ENCODE results near the gene COPS3. TPM values are rescaled to one million over a fixed set of nuclear protein-coding genes. Genes with fewer than 3 reads are reported as not detected.

COPS3 gene
- polyA plus RNA-seq (2013, experiment 1 of 2; ENCODE audit: insufficient read length): 72.6 TPM
- 78.2 TPM for polyA plus RNA-seq (2013, experiment 2 of 2; ENCODE audit: insufficient read length)

DNA sequence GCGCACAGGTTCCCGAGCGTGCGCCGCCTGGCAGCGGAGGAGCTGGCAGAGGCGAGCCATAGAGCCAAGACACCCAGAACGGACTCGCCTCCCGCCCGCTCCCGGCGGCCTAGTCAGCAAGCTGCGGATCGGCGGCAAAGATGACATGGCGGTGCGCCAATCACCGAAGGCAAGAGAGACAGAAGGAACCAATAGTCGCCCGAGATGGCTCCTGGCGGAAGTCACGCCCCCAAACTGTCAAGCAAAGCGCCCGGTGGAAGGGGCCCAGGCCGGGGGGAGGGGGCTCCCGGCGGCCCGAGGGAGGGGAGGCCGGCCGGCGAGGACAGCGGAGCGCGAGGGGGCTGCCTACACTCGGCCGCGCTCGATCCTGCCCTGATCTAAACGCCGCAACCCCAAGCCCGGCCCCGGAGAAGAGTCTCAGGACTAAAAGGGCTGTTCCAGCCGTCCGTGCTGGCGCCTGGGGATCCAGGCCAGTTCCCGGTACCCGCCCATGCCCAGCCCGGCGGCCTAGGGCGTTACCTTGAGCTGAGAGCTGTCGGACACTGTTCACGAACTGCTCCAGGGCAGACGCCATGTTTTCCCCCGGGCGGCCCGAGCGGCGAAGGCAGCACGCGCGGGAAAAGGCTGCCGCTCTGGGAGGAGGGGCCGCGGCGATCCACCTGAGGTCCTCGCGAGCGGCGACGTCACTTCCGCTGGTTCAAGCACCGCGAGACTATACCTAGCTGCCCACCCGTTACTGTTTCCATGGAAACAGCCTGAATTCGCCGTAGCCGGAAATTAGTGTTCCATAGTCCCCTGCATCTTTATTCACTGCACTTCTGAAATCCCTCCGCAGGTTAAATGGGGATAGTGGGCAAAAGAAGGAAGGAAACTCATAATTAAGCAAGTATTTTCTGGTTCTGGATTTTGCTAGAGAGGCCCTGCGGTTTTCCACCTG is at the start of gene COPS3:
COPS3 (minus strand) TSS at position 634 of the 937 bp plus-strand sequence; CDS start at position 574, 60 bp downstream.
- DNase-seq: peak; percentile 98

DNA sequence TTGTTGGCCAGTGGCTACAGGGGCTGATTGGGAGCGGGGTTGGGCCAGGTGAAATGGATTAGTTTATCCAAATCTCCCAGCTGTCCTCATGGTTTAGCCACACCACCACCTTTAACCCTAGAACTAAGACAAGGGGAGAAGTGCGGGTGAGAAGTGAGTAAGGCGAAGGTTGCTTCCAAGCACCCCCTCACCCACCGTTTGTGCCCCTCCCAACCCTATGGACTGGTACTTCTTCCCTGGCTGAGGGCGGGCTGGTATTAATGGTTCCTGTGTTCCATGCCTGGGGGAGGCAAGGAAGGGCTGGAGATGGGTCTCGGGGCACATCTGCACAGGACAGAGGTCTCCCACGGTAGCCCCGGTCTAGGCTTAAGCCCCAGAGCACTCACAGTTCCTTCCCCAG is 47.2 kb upstream of the COPS3 start:
- DNase-seq: no peak

DNA sequence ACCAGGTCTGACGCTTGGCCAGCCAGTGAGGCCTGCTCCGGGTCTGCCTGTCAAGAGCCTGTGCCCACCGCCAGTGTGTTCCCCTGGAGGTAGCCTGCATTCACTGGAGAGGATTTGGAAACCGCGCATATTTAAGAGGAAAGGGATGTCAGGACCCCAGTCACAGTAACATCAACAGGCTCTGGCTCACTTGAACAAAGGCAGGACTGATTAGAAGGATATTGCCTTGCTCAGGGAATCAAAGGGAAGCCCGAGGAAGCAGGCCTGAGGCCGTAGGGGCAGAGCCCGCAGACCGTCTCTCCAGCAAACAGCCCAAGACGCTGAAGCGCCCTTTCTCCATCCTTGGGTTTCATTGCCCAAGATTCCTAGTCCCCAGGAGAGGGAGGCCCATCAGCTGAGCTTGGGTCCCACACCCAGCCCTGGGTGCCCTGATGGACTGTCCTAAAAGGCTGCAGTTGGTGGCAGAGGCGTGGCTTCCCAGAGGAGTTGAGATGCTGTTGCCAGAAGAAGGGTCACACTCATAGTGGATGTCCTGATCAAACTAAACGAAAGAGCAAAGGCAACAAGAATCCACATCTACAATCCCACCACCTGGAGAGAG is 45.3 kb upstream of the COPS3 start:
- DNase-seq: no peak

DNA sequence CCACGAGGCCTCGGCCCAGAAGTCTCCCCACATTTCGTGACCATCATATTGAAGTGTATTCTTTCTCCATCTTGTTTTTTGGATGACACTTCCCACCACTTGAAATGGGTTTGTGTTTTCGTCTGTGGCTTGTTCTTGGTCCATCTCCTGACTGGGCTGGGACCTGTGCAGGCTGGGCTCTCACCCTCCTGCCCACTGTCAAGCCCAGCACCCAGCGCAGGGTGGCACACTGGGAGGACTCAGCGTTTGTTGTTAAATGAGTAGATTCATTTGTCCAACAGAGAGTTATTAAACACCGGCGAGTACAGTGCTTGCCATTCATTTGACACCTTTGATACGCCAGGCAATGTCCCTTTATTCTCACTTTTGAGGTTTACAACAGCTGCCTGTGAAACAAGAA is 44.8 kb upstream of the COPS3 start:
- no peak for DNase-seq

DNA sequence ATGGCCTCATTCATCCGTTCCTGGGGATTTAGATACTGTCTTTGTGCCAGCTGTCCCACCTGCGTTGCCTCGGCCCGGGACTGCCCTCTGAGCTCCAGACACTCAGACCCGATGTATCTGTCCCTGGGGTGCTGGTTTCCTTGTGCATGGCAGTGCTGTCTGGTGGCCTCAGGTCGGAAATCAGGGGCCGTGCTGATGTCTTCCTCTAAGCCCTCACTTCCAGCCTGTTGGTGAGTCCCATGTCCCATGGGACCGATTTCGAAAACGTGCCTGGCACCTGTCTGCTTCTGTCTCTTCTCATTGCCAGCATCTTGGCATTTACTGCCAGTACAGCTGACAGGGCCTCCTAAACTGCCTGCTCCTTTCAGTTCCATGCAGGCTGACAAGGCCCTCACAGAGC is 44.2 kb upstream of the COPS3 start:
- no peak for DNase-seq

DNA sequence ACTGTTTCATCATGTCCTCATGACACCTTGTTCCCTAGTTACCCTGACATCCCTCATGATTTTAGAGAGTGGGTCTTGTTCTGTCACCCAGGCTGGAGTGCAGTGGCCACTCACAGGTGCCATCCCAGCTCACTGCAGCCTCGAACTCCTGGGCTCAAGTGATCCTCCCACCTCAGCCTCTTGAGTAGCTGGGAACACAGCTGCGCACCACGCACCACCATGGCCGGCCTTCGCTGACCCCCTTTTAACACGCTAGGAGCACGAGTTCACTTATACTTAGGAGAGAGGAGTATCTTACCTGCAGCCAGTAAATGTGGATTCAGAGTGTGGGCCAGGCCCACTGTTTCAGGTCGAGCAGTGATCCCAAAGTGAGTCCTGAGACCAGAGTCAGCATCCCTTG is 43.6 kb upstream of the COPS3 start:
- no peak for DNase-seq

DNA sequence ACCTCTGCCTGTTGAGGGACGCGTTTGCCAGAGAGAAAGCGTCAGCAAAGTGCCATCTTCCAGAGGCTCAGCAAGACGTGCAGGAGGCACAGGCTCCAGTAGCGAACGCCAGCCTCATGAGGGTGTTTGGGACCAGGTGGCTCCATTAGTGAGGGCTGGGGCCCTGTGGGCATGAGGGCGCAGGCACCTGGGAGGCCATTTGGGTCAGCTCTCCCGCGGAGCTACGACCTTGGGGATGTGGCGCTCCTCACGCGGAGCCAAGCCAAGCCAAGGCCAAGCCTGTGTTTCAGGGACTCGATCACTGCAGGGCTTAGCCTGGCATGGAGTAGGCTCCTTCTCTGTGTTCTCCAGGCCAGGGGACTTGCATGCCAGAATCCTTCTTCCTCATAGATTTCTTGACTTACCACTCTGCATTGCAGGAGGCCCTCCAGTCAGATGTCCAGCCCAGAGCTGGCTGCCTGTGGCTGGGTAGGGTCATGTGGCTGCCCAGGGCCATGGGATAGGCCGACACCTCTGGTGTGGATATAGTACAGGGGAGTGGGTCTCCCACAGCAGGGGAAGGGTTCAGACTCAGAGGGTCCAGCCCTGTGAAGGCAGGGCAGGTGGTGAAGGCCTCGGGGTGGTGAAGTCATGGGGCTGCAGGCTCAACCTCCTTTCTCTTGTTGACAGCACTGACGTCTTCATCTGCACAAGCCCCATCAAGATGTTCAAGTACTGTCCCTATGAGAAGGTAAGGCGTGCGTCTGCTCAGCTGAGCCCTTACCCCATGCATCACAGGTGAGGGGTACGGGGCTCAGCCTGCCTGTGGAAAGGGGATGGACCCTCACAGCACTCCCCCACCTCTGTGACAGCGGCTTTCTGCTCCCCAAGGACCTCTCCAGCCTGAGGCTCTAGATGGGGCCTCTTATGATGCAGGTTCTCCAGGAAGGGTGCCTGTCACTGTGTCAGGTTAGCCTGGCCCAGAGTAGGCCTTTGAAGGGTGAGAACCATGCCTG is 41.8 kb upstream of the COPS3 start:
- DNase-seq: no peak

DNA sequence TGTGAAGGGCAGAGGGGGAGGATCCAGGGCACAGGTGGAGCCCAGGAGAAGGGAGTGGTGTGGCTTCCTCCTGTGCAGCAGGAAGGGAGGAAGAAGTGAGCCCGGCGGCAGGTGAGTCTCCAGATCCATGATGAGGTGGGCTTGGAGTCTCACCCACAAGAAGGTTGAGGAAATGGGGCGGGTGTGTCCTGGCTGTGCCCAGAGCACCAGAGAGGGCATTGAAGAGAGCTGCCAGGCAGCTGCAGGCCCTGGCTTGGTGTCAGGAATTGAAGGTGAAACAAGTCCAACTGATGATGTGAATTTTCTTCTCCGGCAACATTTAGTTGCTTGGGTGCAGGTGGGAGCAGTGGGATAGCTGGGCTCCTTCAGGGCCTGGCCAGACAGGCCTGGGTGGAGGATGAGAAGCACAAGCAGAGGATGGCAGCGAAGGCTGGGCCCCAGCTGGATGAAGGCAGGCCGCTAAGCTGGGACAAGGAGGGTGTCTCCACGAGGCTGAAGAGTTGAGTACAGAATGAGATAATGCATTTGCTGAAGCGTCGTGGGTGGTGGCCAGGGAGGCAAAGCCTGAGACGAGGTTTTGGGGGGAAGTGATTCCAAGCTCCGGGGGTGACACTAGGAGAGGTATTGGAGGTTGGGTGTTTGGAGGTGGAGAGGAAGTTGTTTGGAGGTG is 40.4 kb upstream of the COPS3 start:
- no peak for DNase-seq

DNA sequence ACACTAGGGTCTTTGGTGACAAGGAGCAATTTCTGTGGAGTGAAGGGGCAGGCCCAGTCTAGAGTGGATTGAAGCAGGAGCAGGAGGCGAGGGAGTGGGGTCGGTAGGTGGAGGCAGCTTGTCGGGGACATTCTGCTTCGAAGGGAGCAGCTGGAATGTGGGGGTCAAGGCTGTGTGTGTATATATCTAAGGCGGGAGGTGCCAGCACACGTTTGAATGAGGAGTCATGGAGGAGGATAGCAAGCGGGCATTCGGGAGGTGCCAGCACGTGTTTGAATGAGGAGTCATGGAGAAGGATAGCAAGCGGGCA is 39.8 kb upstream of the COPS3 start:
- no peak for DNase-seq

DNA sequence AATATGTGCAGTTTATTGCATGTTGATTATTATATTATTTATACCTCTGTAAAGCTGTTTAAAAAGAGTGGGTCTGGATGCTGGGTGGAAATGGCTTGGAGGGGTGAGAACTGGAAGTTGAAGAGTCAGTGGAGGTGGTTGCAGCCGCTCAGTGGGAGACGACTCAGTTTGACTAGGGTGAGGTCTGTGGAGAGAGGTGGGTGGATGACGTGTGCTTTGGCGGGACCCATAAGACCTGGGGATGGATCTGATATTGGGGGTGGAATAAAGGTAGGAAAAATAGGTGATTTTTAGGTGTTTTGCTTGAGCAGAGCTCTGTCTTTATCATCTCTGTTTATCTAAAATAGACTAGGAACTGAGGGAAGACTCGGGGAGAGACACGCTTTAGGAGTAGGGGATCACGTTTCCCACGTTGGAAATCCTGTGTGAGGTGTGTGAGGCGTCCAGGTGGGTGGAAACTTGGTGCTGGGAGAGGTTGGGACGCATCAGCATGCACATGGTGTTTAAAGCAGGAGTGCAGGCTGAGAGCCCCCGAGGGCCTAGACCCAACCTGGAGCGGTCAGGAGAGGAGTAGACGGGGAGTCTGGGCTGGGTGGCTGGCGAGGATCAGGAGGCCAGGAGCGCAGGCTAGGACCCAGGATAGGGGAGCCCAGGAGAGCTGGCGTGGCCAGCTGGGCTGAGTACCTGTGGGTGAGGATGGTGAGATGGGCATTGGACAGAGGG is 39.3 kb upstream of the COPS3 start:
- no peak for DNase-seq

DNA sequence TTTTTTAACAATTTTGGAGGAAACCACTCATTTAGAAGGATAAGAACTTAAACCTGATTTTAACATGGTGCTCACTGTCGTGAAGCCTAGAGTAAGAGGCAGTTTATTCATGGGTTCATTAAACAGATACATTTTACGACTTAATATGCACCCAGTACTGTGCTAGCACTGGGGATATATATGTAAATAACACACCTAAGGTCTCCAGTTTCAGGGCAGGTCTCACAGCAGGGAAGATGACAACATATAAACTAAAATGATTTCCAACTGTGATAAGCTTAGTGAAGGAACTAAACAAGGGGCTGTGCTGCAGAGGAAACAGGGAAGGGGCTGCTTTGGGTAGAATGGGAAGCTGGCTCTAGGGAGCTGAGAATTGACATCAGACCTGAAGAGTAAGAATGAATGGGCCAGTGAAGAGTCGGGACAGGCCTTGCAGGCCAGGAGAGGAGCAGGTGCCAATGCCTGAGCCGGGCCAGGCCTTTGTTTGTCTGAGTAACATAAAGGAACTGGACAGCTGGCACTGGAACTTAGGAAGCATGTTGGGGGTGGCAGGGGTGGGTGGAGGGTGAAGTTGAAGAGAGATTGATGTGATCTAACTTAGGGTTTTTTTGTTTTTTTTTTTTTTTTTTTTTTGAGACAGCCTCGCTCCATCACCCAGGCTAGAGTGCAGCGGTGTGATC is 34.2 kb upstream of the COPS3 start:
- no peak for DNase-seq

DNA sequence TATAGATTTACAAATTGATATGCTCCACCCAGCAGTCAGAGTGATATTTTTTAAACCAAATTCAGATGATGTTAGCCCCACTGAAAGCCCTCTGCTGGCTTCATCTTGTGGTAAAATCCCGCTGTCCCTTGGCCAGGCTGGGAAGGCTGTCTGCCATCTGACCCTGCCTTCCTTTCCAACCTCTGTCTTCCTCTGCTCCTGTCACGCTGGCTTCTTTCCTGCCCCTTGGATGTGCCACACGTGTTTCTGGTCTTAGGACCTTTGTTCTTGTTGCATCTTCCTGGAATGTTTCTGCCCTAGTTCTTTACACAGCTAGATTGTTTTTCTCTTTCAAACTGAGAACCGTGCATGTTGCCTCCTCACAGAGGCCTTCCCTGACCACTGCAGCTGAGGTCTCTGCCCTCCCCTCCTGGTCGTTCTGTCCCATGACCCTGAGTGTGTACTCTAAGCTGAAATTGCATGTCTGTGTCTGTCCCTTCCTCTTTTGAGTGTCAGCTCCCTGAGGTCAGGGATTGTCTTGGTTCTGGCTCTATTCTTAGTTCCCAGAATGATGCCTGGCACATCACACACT is 33.5 kb upstream of the COPS3 start:
- DNase-seq: no peak

DNA sequence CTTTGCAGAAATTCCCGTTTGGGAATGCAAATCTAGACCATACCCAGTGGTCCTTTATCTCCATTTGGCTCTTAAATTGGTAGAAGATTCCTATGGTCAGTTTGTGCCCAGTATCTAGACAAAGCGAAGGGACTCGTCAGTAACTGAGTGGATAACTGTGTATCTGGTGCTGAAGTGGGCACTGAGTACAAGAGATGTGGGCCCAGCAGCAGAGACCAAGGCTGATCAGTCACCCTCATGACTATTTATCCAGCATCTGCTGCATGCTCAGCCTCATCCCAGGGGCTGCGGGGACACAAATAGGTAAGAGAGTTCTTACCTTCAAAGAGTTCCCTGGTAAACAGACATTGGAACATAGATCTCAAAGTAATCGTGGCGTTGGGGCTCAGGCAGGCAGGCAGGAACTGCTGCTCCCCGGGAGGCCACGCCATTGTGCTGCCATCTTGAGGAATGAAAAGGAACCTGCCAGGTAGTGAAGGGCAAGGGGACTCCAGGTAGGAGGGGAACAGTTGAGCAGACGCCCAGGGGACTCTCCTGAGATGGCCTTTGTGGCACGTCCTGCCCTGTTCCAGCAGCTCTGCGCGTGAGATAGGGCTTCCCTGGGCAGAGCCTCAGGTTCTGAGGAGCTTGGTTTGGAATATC is 32.4 kb upstream of the COPS3 start:
- DNase-seq: no peak

DNA sequence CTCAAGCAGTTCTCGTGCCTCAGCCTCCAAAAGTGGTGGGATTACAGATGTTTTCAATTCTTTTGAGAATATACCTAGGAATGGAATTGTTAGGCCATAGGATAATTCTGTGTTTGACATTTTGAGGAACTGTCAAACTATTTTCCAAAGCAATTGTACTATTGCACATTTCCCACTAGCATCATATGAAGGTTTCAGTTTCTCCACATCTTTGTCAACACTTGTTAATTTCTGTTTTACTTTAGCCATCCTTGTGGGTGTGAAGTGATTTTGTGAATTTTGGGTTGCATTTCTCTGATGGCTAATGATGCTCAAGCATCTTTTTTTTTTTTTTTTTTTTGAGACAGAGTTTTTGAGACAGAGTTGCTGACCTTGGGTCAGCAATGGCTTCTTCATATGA is 28.3 kb upstream of the COPS3 start:
- no peak for DNase-seq

DNA sequence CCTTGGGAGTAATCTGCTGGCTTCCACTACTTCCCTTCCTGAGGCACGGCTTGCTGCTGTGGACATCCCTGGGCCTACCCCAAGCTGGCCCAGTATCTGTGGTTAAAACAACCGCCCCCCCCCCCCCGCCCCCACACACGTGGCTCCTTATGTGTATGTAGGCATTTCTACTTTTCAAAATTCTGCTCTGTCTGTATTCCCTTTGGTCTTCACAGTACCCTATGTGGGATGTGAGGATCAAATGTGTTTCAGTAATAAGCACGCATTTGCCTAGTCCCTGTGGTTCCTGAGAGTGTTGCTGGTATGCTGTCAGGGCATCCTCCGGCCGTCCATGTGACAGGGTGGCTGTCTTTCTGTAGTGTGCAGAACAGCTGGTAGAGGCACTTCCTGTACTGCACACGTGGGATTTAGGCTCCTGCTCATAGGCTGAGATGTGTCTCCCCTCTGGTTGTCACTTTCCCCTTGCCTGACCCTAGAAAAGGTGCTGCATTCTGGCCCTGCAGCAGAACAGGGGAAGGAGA is 24.3 kb upstream of the COPS3 start:
- no peak for DNase-seq

DNA sequence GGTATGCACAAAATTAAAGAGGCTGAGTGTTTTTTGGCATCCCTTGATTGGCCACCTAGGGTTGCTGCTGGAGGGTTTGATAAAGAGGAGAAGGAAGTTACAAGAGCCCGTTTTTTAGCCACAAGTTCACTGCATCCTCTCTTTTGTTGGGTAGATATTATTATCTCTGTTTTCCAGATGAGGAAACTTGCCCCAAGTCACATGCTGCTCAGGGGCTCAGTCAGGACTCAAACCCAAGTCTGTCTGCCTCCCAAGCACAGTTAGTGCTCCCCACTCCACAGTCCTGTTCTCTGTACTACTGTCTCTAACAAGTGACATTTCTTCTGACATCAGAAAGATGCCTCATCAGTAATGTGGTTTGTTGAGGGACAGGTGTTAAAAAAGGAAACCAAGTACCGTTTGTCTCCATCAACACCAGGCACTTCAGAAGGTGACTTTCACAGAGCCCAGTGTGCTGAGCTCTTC is 23.5 kb upstream of the COPS3 start:
- DNase-seq: no peak

DNA sequence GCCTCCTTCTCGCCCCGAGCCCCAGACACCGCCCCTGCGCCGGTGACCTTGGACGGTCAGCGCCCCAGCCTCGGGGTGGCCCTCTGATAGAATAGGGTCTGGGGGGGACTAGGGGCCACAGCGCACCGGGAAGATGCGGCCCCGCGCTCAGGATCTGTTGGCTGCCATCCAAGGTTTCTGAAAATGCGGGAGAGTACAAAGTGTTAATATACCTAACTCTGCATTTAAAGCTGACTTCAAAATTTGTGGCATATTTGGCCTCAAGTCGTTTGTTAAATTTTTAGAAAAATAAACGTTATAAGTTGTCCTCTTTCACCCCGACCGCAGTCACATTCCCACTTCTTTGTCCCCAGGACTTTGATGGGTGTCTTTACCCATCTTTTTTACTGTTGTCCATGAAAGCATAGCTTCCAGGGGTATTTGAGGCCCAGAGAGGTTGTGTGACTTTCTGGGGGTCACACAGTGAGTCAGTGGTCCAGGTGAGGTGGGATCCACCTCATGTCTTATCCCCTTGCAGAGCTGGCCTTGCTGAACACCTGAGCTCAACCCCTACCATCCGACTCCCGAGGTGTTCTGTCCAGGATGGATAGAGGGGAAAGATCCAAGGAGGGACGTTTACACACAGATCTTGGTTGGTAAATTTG is 22.9 kb upstream of the COPS3 start:
- DNase-seq: no peak

DNA sequence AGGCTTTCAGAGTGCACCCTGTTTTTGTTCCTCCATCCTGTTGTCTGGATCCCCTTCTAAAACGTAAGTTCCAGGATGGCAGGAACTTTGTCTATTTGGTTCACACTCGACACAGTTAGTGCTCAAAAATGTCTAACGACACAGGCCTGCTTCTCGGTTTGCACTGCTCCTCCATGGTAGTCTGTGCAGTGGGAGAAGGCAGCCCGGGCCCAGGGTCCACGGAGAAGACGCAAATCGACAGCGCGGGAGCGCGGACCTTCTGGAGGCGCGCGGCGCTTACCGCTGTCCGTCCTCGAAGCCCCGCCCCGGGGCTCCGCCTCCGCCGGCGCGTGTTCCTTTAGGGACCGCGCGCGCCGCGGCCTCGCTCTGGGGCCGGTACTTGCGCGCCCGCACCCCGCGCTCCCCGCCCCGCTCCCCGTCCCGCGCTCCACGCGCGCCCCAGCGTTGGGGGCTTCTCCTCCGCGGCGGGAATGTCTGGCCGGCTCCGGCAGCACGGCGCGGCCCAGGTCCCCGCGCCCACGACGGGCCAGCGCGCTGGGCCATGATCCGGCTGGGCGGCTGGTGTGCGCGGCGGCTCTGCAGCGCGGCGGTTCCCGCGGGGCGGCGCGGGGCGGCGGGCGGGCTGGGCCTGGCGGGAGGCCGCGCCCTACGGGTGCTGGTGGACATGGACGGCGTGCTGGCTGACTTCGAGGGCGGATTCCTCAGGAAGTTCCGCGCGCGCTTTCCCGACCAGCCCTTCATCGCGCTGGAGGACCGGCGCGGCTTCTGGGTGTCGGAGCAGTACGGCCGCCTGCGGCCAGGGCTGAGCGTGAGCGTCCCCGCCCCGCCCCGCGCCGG is 22.2 kb upstream of the COPS3 start, which contains the start of gene NT5M:
NT5M (plus strand) TSS at position 364 of the 837 bp plus-strand sequence; CDS start at position 542, 178 bp downstream.
- DNase-seq: peak; percentile 60

Data from fibroblast of skin of scalp (primary cell).